Left lung (tissue), 10 donors: ENCODE measurements around the gene BARX1. TPM values are rescaled to one million over a fixed set of nuclear protein-coding genes. Genes with fewer than 3 reads are reported as not detected.
"Not testable (repeated sequence)": the region's sequence is repeated elsewhere in the genome, so short reads cannot be mapped to it uniquely, and the experiment has no call there.

Experiments used
- ATAC-seq: fragments of 200-7000 bp; cut with Tn5 transposase; one replicate; pipeline ENCODE4 v1.9.1; 2020; ENCODE audit warnings: moderate library complexity
- DNase-seq, 4 donors: peaks; one replicate each; pipeline ENCODE4 v3.0.0-alpha.2; 2013 to 2020
- H3K27ac ChIP-seq, 2 donors: fragments of 200-600 bp; sonication (generic) in 1 of 2; one replicate each; pipeline versions ENCODE4 v1.5.0 to v1.8.0; 2020 to 2021
- H3K27me3 ChIP-seq, 2 donors: fragments of 200-600 bp; sonication (generic) in 1 of 2; one replicate each; pipeline versions ENCODE4 v1.5.0 to v1.8.0; 2020 to 2021
- H3K36me3 ChIP-seq, 2 donors: fragments of 200-600 bp; sonication (generic) in 1 of 2; one replicate each; pipeline versions ENCODE4 v1.5.0 to v1.8.0; 2020 to 2021
- H3K4me1 ChIP-seq, 2 donors: fragments of 200-600 bp; one replicate each; pipeline ENCODE4 v1.8.0; 2021
- H3K4me3 ChIP-seq, 2 donors: fragments of 200-600 bp; sonication (generic) in 1 of 2; one replicate each; pipeline versions ENCODE4 v1.5.0 to v1.8.0; 2020 to 2021; ENCODE audit warnings: mild to moderate bottlenecking in 1 of 2
- H3K9me3 ChIP-seq, 2 donors: fragments of 200-600 bp; sonication (generic) in 1 of 2; one replicate each; pipeline versions ENCODE4 v1.5.0 to v1.8.0; 2020 to 2021
- CTCF ChIP-seq, 2 donors: fragments of 200-600 bp; sonication (generic) in 1 of 2; IDR thresholded peaks; one replicate each; pipeline versions ENCODE4 v1.5.0 to v1.8.0; 2021; ENCODE audit warnings: antibody characterized with exemption in 2 of 2
- intact Hi-C, 2 donors: fragments of 100-400 bp; cut with DNase I; formaldehyde crosslinking; loops; one replicate each; pipeline versions ENCODE4 v1.11.2 to v1.14.2; 2022
- polyA plus RNA-seq, 6 donors: library from polyadenylated mRNA; unstranded; fragments of 120-200 nt; gene quantifications; one replicate each; pipeline ENCODE4 v1.2.1, GENCODE V29; 2013; ENCODE audit not compliant: insufficient read length in 6 of 6
- total RNA-seq, 2 donors: library from RNA; stranded (reverse); fragmentation: NEBNext Ultra II Directional; extraction: Animal tissue kit (Norgen Biotek cat#: 25700); gene quantifications; one replicate each; pipeline ENCODE4 v1.2.1, GENCODE V29; 2021
- donor health status: DM: no; HTN: yes; CAD: no.
- donor health status: DM: no; HTN: no; CAD: no.

BARX1 gene
- total and polyA plus RNA-seq, 8 donors, result not detected

GRCh38 chr9:93976081-93976480 lies 20.9 kb upstream of the BARX1 start:
- intact Hi-C loops, result no loop called here
- TF ChIP-seq CTCF (IDR thresholded peaks at IDR 0.05), result no peak

DNA sequence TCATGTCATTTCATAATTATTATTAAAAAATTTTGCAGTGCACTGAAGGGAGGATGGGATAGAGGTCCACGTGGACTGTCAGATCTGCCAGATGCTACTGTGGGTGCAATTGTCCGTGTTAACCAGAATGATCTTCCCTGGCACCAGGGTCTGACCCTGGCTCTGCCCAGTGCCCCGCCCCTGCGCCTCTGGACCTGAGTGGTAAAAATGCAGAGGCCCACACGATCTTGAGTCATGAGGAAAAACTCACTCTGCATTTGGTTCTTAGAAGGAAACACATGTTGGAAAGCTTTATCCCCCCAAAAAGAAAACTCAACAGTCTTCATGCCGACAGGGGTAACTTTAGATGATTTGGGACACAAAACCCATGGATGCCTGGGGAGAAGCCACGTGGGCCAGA lies 20.1 kb upstream of the BARX1 start:
- Histone ChIP-seq H3K27me3 (peaks cover 0 to 10% of the 10 kb centered on the region in 2 donors), H3K4me1 (no peaks in the 10 kb centered on the region), H3K27ac (no peak overlapping the region), H3K9me3 (peaks cover 0 to 6% of the 10 kb centered on the region in 2 donors), H3K4me3 (no peak overlapping the region), H3K36me3 (no peaks in the 10 kb centered on the region)
- ATAC-seq, result no peak
- DNase-seq, result no peak
- TF ChIP-seq CTCF (IDR thresholded peaks at IDR 0.05), result no peak
- intact Hi-C loops, result no loop called here

More at GRCh38 chr9:93976081-93976480, 20.9 kb upstream of the BARX1 start:
- H3K36me3 ChIP-seq, result no peaks in the 10 kb centered on the region
- H3K27me3 ChIP-seq, result peaks cover 0 to 10% of the 10 kb centered on the region in 2 donors
- no peaks in the 10 kb centered on the region for H3K4me1 ChIP-seq
- no peak overlapping the region for H3K27ac ChIP-seq
- H3K9me3 ChIP-seq, result peaks cover 0 to 6% of the 10 kb centered on the region in 2 donors
- no peak for DNase-seq
- no peak overlapping the region for H3K4me3 ChIP-seq
- no peak for ATAC-seq

- intact Hi-C loops, result no loop called here
- Histone ChIP-seq H3K27ac (no peak overlapping the region), H3K27me3 (peaks cover 0 to 9% of the 10 kb centered on the region in 2 donors), H3K4me1 (no peaks in the 10 kb centered on the region), H3K9me3 (peaks cover 0 to 6% of the 10 kb centered on the region in 2 donors), H3K4me3 (no peak overlapping the region), H3K36me3 (no peaks in the 10 kb centered on the region)
- ATAC-seq (peak; percentile 30), DNase-seq (no peak)
- TF ChIP-seq CTCF (IDR thresholded peaks at IDR 0.05), result no peak
These were observed 19.0 kb upstream of the BARX1 start for GRCh38 chr9:93974151-93974550.

DNA sequence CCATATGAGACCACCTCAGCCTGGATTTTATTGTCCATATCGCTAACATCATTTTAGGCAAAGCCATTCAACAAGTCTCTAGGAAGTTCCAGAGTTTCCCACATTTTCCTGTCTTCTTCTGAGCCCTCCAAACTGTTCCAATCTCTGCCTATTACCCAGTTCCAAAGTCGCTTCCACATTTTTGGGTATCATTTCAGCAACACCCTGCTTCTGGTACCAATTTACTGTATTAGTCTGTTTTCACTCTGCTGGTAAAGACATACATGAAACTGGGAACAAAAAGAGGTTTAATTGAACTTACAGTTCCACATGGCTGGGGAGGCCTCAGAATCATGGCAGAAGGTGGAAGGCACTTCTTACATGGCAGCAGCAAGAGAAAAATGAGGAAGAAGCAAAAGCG lies 17.5 kb upstream of the BARX1 start:
- H3K4me1 ChIP-seq, H3K9me3 ChIP-seq, DNase-seq, intact Hi-C loops, ATAC-seq, H3K27ac ChIP-seq, H3K36me3 ChIP-seq, H3K4me3 ChIP-seq: not testable (repeated sequence)
- H3K27me3 ChIP-seq, result peaks cover 0 to 18% of the 10 kb centered on the region in 2 donors

- H3K27me3 ChIP-seq, result peaks cover 0 to 43% of the 10 kb centered on the region in 2 donors
- intact Hi-C loops, result no loop called here
- H3K27ac ChIP-seq, result no peak overlapping the region
- H3K9me3 ChIP-seq, result peaks cover 0 to 6% of the 10 kb centered on the region in 2 donors
- H3K4me3 ChIP-seq, result no peak overlapping the region
- H3K36me3 ChIP-seq, result no peaks in the 10 kb centered on the region
- ATAC-seq, result no peak
- no peak for TF ChIP-seq CTCF (IDR thresholded peaks at IDR 0.05)
- no peak for DNase-seq
- H3K4me1 ChIP-seq, result no peaks in the 10 kb centered on the region
These were observed 14.1 kb upstream of the BARX1 start for GRCh38 chr9:93969328-93969661.
